Stimulated activated CD4-positive, alpha-beta T cell treated with anti-CD3 and anti-CD28 coated beads, Interleukin-1b, Interleukin-23, amount 100 ng/mL, for 1 hour (primary cell): ENCODE data around the gene ZNF750.
A peak's percentile ranks its signal among the peaks of the same experiment; 100 is the strongest.

Experiments used
- DNase-seq, 2 donors: peaks; one replicate each; pipeline ENCODE4 v3.0.0-alpha.2; 2020; ENCODE audit warnings: low read depth in 2 of 2

ZNF750 gene

GRCh38 chr17:82839617-82840292, at the start of gene ZNF750:
TSS of gene ZNF750 (minus strand) at chr17:82840022. CDS start at chr17:82832454, 7,568 bp downstream.
- no peak for DNase-seq

GRCh38 chr17:82888583-82889495, 49.0 kb upstream of the ZNF750 start:
- DNase-seq: no peak

- DNase-seq: no peak
These were observed 47.7 kb upstream of the ZNF750 start for GRCh38 chr17:82887255-82888164.

GRCh38 chr17:82884970-82885353, 45.1 kb upstream of the ZNF750 start:
- DNase-seq: no peak

- DNase-seq: no peak
These were observed 44.6 kb upstream of the ZNF750 start for GRCh38 chr17:82884341-82884969.

- no peak for DNase-seq
These were observed 43.7 kb upstream of the ZNF750 start for GRCh38 chr17:82883419-82884031.

- peak; percentile 24 to 68 for DNase-seq
These were observed 43.0 kb upstream of the ZNF750 start for GRCh38 chr17:82882715-82883418.

GRCh38 chr17:82881900-82882714, 42.3 kb upstream of the ZNF750 start:
- DNase-seq: no peak

GRCh38 chr17:82881324-82881823, 41.6 kb upstream of the ZNF750 start:
- no peak for DNase-seq

- no peak for DNase-seq
These were observed 41.0 kb upstream of the ZNF750 start for GRCh38 chr17:82880620-82881323.

GRCh38 chr17:82879241-82879640, 39.4 kb upstream of the ZNF750 start:
- no peak for DNase-seq

GRCh38 chr17:82878527-82878926, 38.7 kb upstream of the ZNF750 start:
- DNase-seq: no peak

GRCh38 chr17:82876602-82877379, 37.0 kb upstream of the ZNF750 start:
- no peak for DNase-seq

- no peak for DNase-seq
These were observed 36.3 kb upstream of the ZNF750 start for GRCh38 chr17:82876149-82876548.

- DNase-seq: no peak
These were observed 35.6 kb upstream of the ZNF750 start for GRCh38 chr17:82875407-82875856.

GRCh38 chr17:82874011-82874835, 34.4 kb upstream of the ZNF750 start:
- no peak for DNase-seq

GRCh38 chr17:82873521-82873920, 33.7 kb upstream of the ZNF750 start:
- no peak for DNase-seq
